Measurements from ENCODE around the gene GPR61. TPM values are rescaled to one million over a fixed set of nuclear protein-coding genes. Genes with fewer than 3 reads are reported as not detected.

GPR61 gene
- polyA plus RNA-seq, 1 donor (not counting 4 experiments of a cell fraction or from before 2014, with no cell fraction given), result not detected

DNA sequence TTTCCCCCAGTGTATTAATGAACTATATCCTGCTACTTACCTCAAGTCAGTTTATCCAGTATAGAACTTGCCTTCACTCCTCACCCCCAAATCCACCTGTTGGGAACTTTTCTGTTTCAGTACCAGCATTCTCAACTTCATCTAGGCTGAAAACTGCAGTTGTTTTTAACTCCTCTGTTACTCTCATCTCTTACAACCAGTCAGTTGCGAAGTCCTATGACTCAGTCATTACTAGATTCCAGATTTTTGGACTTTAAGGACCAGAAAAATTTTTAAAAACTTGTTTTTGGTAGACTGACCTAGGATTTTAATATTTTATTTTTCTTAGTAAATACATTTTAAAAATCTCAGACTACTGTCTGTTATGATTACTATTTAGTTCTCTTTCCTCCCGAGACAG lies 16.9 kb downstream of the GPR61 start:
- Histone ChIP-seq H3K4me3 (ENCODE audit: control insufficient read depth in 2 of 3, extremely low read depth in 1 of 3, insufficient read depth in 2 of 3, low read depth in 1 of 3, low read length in 3 of 3) (no peak overlapping the region), H2AFZ (ENCODE audit: control insufficient read depth, low read length) (no peak overlapping the region), H3K9me1 (ENCODE audit: control insufficient read depth, extremely low read depth, insufficient read depth, low read length) (no peaks in the 10 kb centered on the region), H3K27me3 (ENCODE audit: control insufficient read depth, extremely low read depth, insufficient read depth, low read length) (no peaks in the 10 kb centered on the region), H4K20me1 (ENCODE audit: control insufficient read depth, extremely low read depth, insufficient read depth, low read length) (peaks cover 28% of the 10 kb centered on the region), H3K9ac (ENCODE audit: control insufficient read depth, extremely low read depth, insufficient read depth, low read length) (no peak overlapping the region), H3K4me1 (ENCODE audit: control insufficient read depth, extremely low read depth, insufficient read depth, low read length) (no peaks in the 10 kb centered on the region), H3K36me3 (ENCODE audit: control insufficient read depth in 2 of 2, extremely low read depth in 1 of 2, insufficient read depth in 2 of 2, low read length in 2 of 2) (no peaks in the 10 kb centered on the region), H3K4me2 (ENCODE audit: control insufficient read depth, extremely low read depth, insufficient read depth, low read depth, low read length) (no peak overlapping the region), H3K27ac (ENCODE audit: control insufficient read depth, insufficient read depth, low read length) (no peak overlapping the region), H3K79me2 (ENCODE audit: control insufficient read depth, insufficient read depth, low read length) (peaks cover 100% of the 10 kb centered on the region), H3K9me3 (ENCODE audit: control insufficient read depth, low read depth, low read length) (no peaks in the 10 kb centered on the region)
- TF ChIP-seq, protein P1, sequence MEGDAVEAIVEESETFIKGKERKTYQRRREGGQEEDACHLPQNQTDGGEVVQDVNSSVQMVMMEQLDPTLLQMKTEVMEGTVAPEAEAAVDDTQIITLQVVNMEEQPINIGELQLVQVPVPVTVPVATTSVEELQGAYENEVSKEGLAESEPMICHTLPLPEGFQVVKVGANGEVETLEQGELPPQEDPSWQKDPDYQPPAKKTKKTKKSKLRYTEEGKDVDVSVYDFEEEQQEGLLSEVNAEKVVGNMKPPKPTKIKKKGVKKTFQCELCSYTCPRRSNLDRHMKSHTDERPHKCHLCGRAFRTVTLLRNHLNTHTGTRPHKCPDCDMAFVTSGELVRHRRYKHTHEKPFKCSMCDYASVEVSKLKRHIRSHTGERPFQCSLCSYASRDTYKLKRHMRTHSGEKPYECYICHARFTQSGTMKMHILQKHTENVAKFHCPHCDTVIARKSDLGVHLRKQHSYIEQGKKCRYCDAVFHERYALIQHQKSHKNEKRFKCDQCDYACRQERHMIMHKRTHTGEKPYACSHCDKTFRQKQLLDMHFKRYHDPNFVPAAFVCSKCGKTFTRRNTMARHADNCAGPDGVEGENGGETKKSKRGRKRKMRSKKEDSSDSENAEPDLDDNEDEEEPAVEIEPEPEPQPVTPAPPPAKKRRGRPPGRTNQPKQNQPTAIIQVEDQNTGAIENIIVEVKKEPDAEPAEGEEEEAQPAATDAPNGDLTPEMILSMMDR (optimal IDR thresholded peaks at IDR 0.05 in 1 of 3, IDR thresholded peaks at IDR 0.05 in 1 of 3, conservative IDR thresholded peaks at IDR 0.05 in 1 of 3; ENCODE audit: extremely low read depth in 1 of 3, insufficient read depth in 2 of 3, low read length in 3 of 3), result no peak
- TF ChIP-seq EZH2 (IDR thresholded peaks at IDR 0.05; ENCODE audit: low read length), result no peak
- FAIRE-seq (no peak), DNase-seq (ENCODE audit: low read depth, low spot score) (no peak)
- dilution Hi-C loops (cut with MboI; ENCODE audit: extremely low pct_ligation_motif_present, low sequenced_read_pairs), result no loop called here

DNA sequence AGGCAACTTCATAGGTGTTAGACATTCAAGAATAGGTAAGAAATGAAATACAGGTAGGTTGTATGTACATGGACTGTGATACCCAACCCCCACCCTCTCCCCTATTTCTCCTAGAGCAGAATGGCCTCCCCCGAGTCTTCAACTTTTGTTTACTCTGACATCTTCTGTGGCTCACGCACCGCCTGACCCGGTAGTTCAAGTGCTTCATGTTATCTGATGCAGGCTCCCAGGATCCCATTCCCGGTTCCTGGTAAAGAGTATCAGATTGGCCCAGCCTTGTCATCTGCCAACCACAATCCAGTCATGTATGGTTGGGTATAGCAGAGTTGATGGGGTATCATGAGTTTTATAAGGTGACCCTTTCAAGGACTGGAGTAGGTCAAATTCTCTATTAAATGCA lies 17.8 kb downstream of the GPR61 start:
- Histone ChIP-seq H4K20me1 (ENCODE audit: control insufficient read depth, extremely low read depth, insufficient read depth, low read length) (peaks cover 28% of the 10 kb centered on the region), H3K79me2 (ENCODE audit: control insufficient read depth, insufficient read depth, low read length) (peaks cover 100% of the 10 kb centered on the region), H3K4me1 (ENCODE audit: control insufficient read depth, extremely low read depth, insufficient read depth, low read length) (no peaks in the 10 kb centered on the region), H3K27me3 (ENCODE audit: control insufficient read depth, extremely low read depth, insufficient read depth, low read length) (no peaks in the 10 kb centered on the region), H3K9ac (ENCODE audit: control insufficient read depth, extremely low read depth, insufficient read depth, low read length) (no peak overlapping the region), H3K4me3 (ENCODE audit: control insufficient read depth in 2 of 3, extremely low read depth in 1 of 3, insufficient read depth in 2 of 3, low read depth in 1 of 3, low read length in 3 of 3) (no peak overlapping the region), H3K36me3 (ENCODE audit: control insufficient read depth in 2 of 2, extremely low read depth in 1 of 2, insufficient read depth in 2 of 2, low read length in 2 of 2) (no peaks in the 10 kb centered on the region), H3K9me3 (ENCODE audit: control insufficient read depth, low read depth, low read length) (no peaks in the 10 kb centered on the region), H3K4me2 (ENCODE audit: control insufficient read depth, extremely low read depth, insufficient read depth, low read depth, low read length) (no peak overlapping the region), H3K27ac (ENCODE audit: control insufficient read depth, insufficient read depth, low read length) (no peak overlapping the region), H2AFZ (ENCODE audit: control insufficient read depth, low read length) (no peak overlapping the region), H3K9me1 (ENCODE audit: control insufficient read depth, extremely low read depth, insufficient read depth, low read length) (no peaks in the 10 kb centered on the region)
- FAIRE-seq (no peak), DNase-seq (ENCODE audit: low read depth, low spot score) (no peak)
- TF ChIP-seq, protein P1 (optimal IDR thresholded peaks at IDR 0.05 in 1 of 3, IDR thresholded peaks at IDR 0.05 in 1 of 3, conservative IDR thresholded peaks at IDR 0.05 in 1 of 3; ENCODE audit: extremely low read depth in 1 of 3, insufficient read depth in 2 of 3, low read length in 3 of 3), result no peak
- TF ChIP-seq EZH2 (IDR thresholded peaks at IDR 0.05; ENCODE audit: low read length), result no peak
- dilution Hi-C loops (cut with MboI; ENCODE audit: extremely low pct_ligation_motif_present, low sequenced_read_pairs), result no loop called here

All from keratinocyte (primary cell).